ENCODE results near the gene PHACTR3. TPM values are rescaled to one million over a fixed set of nuclear protein-coding genes. Genes with fewer than 3 reads are reported as not detected.

Gene PHACTR3
- total RNA-seq, 1 donor from 2014 or later, result 0.06 TPM

DNA sequence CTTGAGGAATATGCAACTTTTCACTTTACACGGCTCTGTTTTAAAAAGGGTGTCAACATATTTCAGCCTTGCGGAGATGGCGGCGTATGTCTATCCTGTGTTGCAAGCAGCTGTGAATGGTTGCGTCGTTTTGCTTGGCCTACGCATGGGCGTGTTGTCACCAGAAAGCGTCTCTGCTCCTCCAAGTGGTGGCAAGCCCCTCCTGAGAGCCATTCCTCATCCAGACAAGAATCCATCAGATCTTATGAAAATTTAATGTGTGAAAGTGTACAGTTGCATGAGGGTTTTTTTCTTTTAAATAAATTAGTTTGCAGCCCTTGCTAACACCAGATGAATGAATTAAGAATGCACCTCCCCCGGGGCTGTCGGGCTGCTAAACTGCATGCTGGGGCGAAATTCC, 114.4 kb downstream of the PHACTR3 start:
- DNase-seq (ENCODE audit: low read depth), result no peak
- TF ChIP-seq, protein P1, sequence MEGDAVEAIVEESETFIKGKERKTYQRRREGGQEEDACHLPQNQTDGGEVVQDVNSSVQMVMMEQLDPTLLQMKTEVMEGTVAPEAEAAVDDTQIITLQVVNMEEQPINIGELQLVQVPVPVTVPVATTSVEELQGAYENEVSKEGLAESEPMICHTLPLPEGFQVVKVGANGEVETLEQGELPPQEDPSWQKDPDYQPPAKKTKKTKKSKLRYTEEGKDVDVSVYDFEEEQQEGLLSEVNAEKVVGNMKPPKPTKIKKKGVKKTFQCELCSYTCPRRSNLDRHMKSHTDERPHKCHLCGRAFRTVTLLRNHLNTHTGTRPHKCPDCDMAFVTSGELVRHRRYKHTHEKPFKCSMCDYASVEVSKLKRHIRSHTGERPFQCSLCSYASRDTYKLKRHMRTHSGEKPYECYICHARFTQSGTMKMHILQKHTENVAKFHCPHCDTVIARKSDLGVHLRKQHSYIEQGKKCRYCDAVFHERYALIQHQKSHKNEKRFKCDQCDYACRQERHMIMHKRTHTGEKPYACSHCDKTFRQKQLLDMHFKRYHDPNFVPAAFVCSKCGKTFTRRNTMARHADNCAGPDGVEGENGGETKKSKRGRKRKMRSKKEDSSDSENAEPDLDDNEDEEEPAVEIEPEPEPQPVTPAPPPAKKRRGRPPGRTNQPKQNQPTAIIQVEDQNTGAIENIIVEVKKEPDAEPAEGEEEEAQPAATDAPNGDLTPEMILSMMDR (conservative IDR thresholded peaks at IDR 0.05; ENCODE audit: low read depth, low read length), result no peak
- no peak overlapping the region for H3K4me3 ChIP-seq (ENCODE audit: low read depth, low read length)

DNA sequence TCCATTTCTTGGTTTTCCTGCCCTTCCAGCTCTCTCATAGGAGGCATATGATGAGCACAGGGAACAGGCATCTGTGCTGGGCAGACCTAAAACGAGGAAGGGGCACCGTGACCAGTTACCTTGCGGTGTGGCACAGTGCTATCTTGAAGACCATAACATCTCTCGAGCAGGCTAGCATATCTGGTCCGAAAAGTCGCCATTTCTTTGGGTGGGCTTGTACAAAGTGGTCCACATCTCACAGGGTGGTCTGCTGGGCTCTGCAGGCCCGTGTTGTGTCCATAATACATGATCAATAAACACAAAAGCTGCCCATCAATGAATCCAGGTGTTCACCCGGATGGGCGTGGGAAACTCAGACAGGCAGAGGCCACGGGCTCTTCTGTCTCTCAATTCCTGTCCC, 115.7 kb downstream of the PHACTR3 start:
- TF ChIP-seq, protein P1 (conservative IDR thresholded peaks at IDR 0.05; ENCODE audit: low read depth, low read length), result no peak
- H3K4me3 ChIP-seq (ENCODE audit: low read depth, low read length), result no peak overlapping the region
- no peak for DNase-seq (ENCODE audit: low read depth)

DNA sequence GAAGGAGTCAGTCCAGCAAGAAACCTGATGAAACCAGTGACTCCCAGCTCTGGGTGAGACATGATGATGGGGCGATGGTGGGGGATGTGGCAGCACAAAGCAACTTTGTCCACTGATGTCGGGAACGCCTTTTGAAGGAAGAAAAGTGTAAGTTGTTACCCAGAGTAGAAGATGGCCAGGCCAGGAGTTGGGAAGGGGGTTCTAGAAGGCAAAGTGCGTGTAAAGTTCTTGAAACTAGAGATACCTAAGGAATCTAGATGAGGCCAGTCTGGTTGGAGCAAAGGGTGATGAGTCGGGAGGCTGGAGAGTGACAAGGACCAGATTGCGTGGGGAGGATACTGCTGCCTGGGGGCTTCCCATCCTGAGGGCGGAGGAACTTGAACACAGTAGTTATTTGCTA, 117.0 kb downstream of the PHACTR3 start:
- TF ChIP-seq, protein P1 (conservative IDR thresholded peaks at IDR 0.05; ENCODE audit: low read depth, low read length), result no peak
- no peak overlapping the region for H3K4me3 ChIP-seq (ENCODE audit: low read depth, low read length)
- DNase-seq (ENCODE audit: low read depth), result no peak

DNA sequence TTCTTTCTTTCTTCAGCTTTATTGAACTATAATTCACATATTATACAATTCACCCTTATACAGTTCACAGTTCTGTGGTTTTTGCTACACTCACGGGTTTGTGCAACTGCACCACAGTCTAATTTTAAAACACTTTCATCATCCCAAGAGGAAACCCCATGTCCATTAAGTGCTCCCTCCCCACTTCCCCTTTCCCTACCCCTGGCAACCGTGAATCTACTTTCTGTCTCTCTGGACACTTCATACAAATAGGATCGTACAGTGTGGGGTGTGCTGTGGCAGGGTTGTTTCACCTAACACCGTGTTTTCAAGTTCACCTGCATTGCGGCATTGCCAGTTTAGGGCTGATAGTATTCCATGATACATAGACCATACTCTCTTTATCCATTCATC, 118.8 kb downstream of the PHACTR3 start:
- TF ChIP-seq, protein P1 (conservative IDR thresholded peaks at IDR 0.05; ENCODE audit: low read depth, low read length), result no peak
- H3K4me3 ChIP-seq (ENCODE audit: low read depth, low read length), result no peak overlapping the region
- no peak for DNase-seq (ENCODE audit: low read depth)

DNA sequence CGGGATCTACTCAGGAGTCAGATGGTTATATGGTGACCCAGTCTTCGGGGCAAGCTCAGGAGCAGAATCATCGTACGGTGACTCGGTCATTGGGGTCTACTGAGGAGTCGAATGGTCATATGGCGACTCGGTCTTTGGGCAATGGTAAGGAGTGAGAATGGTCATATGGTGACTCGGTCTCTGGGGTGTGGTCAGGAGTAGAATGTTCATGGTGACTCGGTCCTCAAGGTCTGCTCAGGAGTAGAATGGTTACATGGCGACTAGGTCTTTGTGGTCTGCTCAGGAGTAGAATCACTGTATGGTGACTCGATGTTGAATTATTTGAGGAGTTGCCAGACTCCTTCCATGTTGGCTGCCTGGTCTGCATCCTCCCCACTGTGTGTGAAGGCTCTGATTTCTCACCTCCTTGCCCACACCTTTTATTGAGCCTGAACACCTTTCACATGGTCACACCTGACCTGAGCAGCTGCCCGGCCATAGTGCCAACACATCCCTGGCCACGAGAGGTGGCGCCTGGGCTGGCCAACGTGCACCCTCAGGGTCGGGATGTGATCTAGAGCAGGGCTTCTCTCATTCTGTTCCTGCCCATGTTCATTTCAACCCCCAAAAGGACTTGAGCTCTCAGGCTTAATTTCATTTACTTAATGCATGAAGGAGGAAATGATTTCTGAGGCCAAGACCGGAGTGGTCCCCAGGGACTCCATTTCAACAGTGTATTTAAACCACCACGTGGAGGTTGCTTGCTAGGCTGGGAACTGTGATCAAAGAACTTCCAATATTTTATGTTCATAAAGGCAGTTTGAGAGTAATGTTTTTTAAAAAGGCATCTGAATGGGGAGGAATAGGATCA, 119.5 kb downstream of the PHACTR3 start:
- H3K4me3 ChIP-seq (ENCODE audit: low read depth, low read length), result no peak overlapping the region
- TF ChIP-seq, protein P1 (conservative IDR thresholded peaks at IDR 0.05; ENCODE audit: low read depth, low read length), result no peak
- no peak for DNase-seq (ENCODE audit: low read depth)

DNA sequence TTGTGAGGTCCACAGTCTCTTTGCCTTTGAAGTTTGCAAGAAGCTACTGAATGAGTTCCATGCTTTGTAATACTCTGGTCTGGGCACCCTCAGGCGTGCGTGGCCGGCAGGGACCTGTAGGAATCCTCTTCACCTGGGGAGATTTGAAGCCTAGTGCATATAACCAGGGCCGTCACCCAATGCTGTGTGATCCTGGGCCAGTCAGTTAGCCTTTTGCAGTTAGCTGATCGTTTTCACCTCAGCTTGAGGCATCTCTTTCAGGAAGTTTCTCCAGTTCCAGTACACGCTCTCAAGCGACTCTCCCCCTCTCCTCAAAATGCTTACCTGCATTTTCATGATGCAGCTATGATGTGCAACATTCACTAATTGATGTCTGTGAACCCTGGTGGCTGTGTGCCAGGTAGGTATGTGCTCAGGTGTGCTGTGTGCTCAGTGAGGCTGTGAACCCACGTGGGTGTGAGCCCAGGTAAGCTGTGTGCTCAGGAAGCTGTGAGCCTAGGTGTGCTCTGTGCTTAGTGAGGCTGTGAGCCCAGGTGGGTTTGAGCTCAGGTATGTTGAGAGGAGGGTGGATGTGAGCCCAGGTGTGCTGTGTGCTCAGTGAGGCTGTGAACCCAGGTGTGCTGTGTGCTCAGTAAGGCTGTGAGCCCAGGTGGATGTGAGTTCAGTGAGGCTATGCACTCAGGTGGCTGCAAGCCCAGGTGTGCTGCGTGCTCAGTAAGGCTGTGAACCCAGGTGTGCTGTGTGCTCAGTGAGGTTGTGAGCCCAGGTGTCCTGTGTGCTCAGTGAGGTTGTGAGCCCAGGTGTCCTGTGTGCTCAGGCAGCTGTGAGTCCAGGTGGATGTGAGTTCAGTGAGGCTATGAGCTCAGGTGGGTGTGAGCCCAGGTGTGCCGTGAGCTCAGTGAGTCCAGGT, 120.4 kb downstream of the PHACTR3 start:
- no peak for DNase-seq (ENCODE audit: low read depth)
- H3K4me3 ChIP-seq (ENCODE audit: low read depth, low read length), result no peak overlapping the region
- TF ChIP-seq, protein P1 (conservative IDR thresholded peaks at IDR 0.05; ENCODE audit: low read depth, low read length), result no peak
